T47D (cell line): ENCODE results near the gene GOLGA8M.
"Not testable (repeated sequence)": the region's sequence is repeated elsewhere in the genome, so short reads cannot be mapped to it uniquely, and the experiment has no call there.

ENCODE experiments used
- DNase-seq, 2 experiments: peaks; one replicate each; pipeline versions ENCODE4 v3.0.0 to v3.0.0-alpha.2; 2011 to 2012; ENCODE audit warnings: low read depth in 1 of 2, low spot score in 1 of 2
- JUND ChIP-seq: IDR thresholded peaks from 2 replicates; pipeline ENCODE4 v1.6.1; 2012; ENCODE audit warnings: low read depth
- in situ Hi-C: cut with HindIII; loops from 2 replicates; pipeline ENCODE4 v1.10.0; 2016; ENCODE audit warnings: low sequenced_read_pairs, low pct_unique_long_range_greater_than_20kb

The GOLGA8M gene, protein sequence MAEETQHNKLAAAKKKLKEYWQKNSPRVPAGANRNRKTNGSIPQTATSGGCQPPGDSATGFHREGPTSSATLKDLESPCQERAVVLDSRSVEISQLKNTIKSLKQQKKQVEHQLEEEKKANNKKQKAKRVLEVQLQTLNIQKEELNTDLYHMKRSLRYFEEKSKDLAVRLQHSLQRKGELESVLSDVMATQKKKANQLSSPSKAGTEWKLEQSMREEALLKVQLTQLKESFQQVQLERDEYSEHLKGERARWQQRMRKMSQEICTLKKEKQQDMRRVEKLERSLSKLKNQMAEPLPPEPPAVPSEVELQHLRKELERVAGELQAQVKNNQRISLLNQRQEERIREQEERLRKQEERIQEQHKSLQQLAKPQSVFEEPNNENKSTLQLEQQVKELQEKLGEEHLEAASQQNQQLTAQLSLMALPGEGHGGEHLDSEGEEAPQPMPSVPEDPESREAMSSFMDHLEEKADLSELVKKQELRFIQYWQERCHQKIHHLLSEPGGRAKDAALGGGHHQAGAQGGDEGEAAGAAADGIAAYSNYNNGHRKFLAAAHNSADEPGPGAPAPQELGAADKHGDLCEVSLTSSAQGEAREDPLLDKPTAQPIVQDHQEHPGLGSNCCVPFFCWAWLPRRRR

DNA sequence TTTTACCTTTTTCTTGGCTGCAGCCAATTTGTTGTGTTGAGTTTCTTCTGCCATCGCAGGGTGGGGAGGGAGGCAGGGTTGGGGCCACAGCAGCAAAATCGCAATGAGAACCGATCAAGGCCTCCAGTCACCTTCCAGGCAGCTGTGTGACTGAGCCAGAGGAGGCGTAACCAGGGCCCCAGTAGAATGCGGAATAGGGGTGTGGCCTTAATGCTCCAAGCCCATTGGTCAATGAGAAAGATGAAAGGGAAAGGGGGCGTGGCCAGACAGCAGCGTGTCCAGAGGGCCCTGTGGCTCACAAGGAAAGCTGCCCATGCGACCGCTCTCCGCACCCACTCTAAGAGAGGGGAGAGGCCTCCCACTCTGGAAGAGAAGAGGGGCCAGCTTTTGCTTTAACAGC, at the start of gene GOLGA8M:
Gene GOLGA8M (minus strand): TSS at position 152 of the 400 bp plus-strand sequence. CDS start 98 bp downstream, at position 54.
- DNase-seq, in situ Hi-C loops: not testable (repeated sequence)

DNA sequence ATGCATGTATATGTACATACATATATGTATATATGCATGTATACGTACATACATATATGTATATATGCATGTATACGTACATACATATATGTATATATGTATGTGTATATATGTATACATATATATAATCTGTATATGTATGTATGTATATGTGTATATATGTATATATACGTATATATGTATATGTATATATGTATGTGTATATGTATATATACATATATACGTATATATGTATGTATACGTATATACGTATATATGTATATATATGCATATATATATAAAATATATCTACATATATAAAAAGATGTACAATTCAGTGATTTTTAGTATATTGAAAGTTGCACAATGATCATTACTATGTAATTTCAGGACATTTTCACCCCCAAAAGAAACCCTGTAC, 30.7 kb upstream of the GOLGA8M start:
- in situ Hi-C loops: not testable (repeated sequence)

DNA sequence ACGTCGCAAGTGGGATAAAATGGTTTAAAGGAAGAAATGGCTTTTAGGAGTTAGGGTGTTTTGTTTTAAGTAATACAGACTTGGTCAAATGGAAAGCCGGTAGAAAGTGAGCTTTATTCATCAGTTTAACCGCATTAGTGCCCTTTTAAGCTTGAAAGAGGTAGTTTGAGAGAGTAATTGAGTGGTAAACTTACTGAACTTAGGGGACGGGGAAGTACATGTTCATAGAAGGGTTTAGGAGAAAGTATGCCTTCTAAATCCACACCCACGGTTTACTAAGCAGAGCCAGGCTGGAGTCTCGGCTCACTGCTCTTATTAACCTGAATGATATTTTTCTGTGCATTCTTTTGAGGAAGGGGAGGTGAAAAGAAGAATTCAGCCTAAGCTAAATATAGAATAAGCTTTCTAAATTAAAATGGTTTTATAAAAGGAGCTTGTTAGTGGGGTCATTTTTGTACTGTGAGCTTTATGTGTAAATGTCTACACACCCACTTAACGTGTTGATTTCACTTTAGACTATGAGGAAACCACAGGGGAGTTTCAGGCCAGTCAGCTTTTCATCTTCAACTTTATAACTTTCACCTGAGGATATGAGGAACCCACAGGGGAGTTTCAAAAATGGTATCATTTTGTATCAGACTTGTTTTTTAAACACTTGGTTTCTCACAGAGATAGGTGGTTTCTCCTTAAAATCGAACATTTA, 26.5 kb upstream of the GOLGA8M start:
- DNase-seq, in situ Hi-C loops: not testable (repeated sequence)

More for the DNA sequence above, 30.7 kb upstream of the GOLGA8M start:
- DNase-seq: not testable (repeated sequence)

DNA sequence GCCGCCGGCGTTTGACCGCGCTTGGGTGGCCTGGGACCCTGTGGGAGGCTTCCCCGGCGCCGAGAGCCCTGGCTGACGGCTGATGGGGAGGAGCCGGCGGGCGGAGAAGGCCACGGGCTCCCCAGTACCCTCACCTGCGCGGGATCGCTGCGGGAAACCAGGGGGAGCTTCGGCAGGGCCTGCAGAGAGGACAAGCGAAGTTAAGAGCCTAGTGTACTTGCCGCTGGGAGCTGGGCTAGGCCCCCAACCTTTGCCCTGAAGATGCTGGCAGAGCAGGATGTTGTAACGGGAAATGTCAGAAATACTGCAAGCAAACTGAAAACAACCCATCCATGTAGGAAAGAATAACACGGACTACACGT, 26.0 kb upstream of the GOLGA8M start:
- in situ Hi-C loops: not testable (repeated sequence)

DNA sequence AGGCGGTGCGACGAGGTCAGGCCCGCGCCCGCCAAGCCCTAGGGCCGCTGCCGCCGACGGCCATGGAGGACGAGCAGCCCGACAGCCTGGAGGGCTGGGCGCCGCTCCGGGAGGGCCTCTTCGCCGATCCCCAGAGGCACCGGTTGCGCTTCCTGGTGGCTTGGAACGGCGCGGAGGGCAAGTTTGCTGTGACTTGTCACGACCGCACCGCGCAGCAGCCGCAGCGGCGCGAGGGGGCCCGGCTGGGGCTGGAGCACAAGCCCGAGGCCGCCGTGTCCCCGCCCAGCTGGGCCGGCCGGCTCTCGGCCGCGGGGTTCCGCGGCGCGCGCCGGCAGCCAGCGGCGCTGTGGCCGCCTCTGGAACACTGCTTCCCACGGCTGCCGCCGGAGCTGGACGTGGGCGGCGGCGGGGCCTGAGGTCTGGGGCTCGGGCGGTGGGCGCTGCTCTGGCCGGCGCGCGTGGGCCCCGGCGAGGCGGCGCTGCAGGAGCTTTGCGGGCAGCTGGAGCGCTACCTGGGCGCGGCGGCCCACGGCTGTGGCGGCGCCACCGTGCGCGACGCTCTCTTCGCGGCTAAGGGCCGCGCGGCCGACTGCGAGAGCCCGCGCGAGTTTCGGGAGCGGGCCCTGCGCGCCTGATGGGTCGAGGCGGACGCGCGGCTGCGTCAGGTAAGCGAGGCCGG, 25.4 kb upstream of the GOLGA8M start:
- in situ Hi-C loops: not testable (repeated sequence)
- DNase-seq: peak; percentile 2 to 64

More for the DNA sequence above, 26.0 kb upstream of the GOLGA8M start:
- not testable (repeated sequence) for DNase-seq

DNA sequence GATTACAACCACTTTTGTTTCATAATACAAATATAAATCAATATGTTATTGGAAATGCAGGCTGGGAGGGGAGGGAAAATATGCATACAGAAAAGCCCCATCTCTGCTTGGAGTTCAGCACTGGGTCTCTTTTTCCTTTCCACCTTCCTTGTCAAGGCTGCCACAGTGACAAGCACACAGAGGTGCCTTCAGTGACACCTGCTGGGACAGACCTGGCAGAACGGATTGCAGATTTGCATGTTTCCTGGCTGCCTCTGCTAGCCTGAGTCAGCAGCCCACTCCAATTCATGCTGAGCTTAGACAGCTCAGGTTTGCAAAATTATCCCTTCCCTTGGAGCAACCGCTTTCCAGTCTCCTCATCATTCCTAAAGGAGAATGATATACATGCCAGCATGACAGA, 15.8 kb upstream of the GOLGA8M start:
- peak in 1 of 2 experiments; percentile 62 for DNase-seq
- in situ Hi-C loops: not testable (repeated sequence)

DNA sequence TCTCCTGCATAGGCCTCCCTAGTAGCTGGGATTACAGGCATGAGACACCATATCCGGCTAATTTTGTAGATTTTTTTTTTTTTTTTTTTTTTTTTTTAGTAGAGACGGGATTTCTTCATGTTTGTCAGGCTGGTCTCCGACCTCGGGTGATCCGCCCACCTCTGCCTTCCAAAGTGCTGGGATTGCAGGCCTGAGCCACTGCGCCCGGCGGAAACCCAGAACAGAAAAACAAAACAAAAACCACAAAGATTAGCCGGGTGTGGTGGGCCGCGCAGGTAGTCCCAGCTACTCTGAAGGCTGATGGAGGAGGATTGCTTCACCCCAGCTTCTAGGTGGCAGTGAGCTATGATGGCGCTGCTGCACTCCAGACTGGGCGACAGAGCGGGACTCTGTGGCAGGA, 14.8 kb upstream of the GOLGA8M start:
- in situ Hi-C loops, DNase-seq: not testable (repeated sequence)

DNA sequence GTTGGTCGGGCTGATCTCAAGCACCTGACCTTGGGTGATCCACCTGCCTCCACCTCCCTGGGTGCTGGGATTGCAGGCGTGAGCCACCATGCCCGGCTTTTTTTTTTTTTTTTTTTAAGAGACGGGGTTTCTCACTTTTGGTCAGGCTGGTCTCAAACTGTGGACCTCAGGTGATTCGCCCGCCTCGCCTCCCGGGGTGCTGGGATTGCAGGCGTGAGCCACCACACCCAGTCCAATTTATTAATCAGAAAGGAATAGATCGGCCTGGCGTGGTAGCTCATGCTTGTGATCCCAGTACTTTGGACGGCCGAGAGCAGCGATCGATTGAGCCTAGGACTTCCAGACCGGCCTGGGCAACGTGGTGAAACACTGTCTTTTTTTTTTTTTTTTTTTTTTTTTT, 13.9 kb upstream of the GOLGA8M start:
- in situ Hi-C loops: no loop called here
- no peak for TF ChIP-seq JUND
- no peak for DNase-seq

DNA sequence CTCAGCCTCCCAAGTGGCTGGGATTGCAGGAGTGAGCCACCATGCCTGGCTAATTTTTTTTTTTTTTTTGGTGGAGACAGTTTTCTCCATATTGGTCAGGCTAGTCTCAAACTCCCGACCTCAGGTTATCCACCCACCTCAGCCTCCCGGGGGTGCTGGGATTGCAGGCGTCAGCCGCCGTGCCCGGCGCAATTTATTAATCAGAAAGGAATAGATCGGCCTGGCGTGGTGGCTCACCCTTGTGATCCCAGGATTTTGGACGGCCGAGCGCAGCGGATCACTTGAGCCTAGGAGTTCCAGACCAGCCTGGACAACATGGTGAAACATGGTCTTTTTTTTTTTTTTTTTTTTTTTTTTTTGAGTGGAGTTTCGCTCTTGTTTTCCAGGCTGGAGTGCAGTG, 13.3 kb upstream of the GOLGA8M start:
- no peak for TF ChIP-seq JUND
- DNase-seq: no peak
- in situ Hi-C loops: no loop called here

DNA sequence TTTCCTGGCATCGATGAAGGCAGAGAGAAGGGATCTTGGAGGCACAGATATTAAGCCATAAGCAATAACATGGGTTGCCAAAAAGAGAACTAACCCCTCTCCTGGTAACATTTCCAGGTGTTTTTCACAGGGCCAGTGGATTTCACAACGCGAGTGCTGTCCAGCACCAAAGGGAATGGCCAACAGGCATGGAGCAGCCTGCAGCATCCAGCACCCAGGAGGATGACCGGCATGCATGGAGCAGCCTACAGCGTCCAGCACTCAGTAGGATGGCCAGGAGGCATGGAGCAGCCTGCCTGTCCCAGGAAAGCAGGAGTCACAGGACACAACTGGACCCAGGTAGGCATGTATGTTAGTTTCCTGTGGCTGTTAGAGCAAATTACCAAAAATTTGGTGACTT, 11.8 kb upstream of the GOLGA8M start:
- in situ Hi-C loops, DNase-seq: not testable (repeated sequence)

DNA sequence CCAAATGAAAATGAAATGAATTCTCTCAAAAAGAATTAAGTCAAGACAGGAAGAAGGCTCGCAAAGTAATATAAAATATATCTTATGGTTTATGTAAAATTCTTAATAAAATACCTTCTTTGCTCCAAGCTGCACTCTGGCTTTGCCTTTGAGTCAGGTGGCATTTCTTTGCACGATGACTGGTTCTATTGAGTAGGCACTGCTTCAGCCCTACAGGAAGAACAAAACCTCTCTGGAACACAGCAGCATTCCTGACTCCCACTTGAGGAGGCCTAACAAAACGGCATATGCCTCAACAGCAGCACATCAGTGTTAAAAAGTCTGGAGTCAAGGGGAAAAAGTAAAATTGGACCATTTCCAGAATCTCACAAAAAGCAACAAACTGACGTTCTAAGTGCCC, 7.4 kb upstream of the GOLGA8M start:
- in situ Hi-C loops, DNase-seq: not testable (repeated sequence)

DNA sequence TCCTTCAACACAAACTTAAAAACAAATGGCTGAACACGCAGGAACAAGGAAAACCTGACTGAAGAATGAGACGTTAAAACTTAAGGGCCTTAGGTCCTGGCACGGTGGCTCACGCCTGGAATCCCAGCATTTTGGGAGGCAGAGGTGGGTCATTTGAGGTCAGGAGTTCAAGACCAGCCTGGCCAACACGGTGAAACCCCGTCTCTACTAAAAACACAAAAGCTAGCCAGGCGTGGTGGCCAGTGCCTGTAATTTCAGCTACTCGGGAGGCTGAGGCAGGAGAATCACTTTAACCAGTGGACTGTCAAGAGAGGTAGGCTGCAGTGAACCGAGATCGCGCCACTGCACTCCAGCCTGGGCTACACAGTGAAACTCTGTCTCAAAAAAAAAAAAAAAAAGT, 6.4 kb upstream of the GOLGA8M start:
- in situ Hi-C loops, DNase-seq: not testable (repeated sequence)

DNA sequence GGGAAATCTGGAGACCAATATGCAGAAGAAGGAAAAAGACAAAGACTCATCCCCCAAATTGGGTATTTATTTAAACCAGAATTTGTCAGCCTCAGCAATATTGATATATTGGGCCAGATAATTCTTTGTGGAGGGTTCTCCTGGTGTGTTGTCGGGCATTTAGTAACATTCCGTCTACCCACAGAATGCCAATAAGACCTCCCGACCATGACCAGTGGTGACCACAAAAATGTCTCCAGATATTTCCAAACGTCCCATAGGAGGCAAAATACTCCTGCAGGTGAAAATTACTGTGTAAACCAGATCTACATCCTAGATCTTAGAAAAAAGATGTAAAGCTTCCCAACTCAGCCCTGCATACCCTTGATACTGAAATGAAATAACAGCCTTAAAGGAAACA, 2.0 kb upstream of the GOLGA8M start:
- DNase-seq, in situ Hi-C loops: not testable (repeated sequence)

DNA sequence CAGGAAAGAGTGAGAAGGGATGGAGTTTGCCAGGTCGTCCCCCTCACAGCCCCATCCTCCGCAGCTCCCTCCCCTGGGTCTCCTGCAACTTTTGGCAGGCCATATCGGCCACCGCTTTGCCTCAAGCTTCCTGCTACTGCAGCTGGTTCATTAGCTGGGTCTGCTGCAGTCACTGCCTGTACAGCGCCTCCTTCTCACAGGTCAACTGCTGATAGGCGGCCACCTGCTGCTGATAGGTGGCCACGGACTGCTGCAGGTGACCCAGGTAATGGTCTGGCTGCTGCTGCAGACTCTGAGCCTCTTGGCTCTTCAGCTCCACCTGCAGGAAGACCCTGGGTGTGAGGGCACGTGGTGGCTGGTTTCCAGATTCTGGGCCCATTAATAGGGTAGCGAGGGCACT, 8.3 kb downstream of the GOLGA8M start:
- in situ Hi-C loops, DNase-seq: not testable (repeated sequence)

DNA sequence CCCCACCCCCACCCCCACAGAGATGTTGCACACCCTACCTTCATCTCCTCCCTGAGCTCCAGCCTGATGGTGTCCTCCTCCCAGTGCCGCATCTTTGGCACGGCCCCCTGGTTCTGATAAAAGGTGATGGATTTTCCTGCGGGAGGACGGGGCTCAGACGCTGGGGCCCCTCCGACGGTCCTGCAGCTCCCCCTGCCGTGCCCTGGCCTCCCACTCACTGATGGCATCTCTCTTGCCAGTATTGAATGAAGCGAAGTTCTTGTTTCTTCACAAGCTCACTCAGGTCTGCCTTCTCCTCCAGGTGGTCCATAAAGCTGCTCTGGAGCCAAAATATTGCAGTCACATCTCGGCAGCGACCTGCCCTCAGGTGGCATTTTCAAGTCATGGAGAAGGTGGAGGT, 9.8 kb downstream of the GOLGA8M start:
- in situ Hi-C loops, DNase-seq: not testable (repeated sequence)

DNA sequence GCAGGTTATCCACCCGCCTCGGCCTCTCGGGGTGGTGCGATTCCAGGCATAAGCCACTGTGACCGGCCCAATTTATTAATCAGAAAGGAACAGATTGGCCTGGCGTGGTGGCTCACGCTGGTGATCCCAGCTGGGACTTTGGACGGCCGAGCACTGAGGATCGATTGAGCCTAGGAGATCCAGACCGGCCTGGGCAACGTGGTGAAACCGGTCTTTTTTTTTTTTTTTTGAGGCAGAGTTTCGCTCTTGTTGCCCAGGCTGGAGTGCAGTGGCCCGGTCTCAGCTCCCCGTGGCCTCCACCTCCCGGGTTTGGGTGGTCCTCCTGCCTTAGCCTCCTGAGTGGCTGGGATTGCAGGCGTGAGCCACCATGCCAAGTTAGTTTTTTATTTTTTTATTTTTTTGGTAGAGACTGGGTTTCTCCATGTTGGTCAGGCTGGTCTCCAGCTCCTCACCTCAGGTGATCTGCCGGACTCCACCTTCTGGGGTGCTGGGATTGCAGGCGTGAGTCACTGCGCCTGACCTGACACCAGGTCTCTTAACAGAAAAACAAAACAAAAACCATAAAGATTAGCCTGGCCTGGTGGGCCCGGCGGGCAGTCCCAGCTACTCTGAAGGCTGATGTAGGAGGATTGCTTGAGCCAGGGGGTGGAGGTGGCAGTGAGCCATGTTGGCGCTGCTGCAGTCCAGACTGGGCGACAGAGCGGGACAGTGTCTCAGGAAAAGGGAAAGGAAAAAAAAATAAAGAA, 18.0 kb downstream of the GOLGA8M start:
- DNase-seq, in situ Hi-C loops: not testable (repeated sequence)

DNA sequence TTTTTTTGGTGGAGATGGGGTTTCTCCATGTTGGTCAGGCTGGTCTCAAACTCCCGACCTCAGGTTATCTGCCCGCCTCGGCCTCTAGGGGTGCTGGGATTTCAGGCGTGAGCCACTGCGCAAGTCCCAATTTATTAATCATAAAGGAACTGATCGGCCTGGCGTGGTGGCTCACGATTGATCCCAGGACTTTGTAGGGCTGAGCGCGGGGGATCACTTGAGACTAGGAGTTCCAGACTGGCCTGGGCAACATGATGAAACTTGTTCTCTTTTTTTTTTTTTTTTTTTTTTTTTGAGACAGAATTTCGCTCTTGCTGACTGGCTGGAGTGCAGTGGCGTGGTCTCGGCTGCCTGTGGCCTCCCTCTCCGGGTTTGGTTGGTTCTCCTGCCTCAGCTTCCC, 19.2 kb downstream of the GOLGA8M start:
- in situ Hi-C loops, DNase-seq: not testable (repeated sequence)
